GM12878 (cell line): ENCODE data around the gene DYSF. TPM values are rescaled to one million over a fixed set of nuclear protein-coding genes. Genes with fewer than 3 reads are reported as not detected.

Experiments used
- ATAC-seq: fragments of 200-7000 bp; cut with Tn5 transposase; 3 replicates; pipeline ENCODE4 v1.9.1; 2020; ENCODE audit warnings: mild to moderate bottlenecking, moderate library complexity
- BruUV-seq: library from RNA; stranded (reverse); fragments of 400-500 nt; replicated peaks from 2 replicates; lab custom pipeline; 2021; lab: Mats Ljungman, UMichigan
- CTCF ChIA-PET: fragments of 300-600 bp; sonication (Branson Sonifier 250); formaldehyde crosslinking; extraction: SDS; loops from one replicate; lab custom pipeline; 2021; ENCODE audit warnings: inconsistent platforms; lab: Yijun Ruan, JAX
- POLR2A ChIA-PET: fragments of 350-600 bp; formaldehyde crosslinking; extraction: SDS; loops from one replicate; lab custom pipeline; 2021; ENCODE audit warnings: inconsistent platforms; lab: Charles Lee
- RAD21 ChIA-PET: fragments of 300-600 bp; sonication (Branson Sonifier 250); formaldehyde crosslinking; loops from one replicate; lab custom pipeline; 2023; ENCODE audit warnings: antibody characterized with exemption; ENCODE audit not compliant: unreplicated experiment; lab: Charles Lee
- SMC1A ChIA-PET: fragments of 300-600 bp; sonication (Branson Sonifier 250); formaldehyde crosslinking; loops from one replicate; lab custom pipeline; 2023; ENCODE audit not compliant: unreplicated experiment, uncharacterized antibody; lab: Charles Lee
- DNase-seq: peaks from one replicate; pipeline ENCODE4 v3.0.0-alpha.2; 2011; ENCODE audit warnings: low read depth, low spot score
- FAIRE-seq: peaks from 3 replicates; lab custom pipeline; 2011; peaks lifted over from hg19 to GRCh38; lab: Jason Lieb, UNC
- H2AFZ ChIP-seq: 2 replicates; pipeline ENCODE4 v1.6.0; 2011; ENCODE audit warnings: low read depth, low read length, control low read depth; ENCODE audit not compliant: control insufficient read depth
- H3K27ac ChIP-seq: 2 replicates; pipeline ENCODE4 v1.5.1; 2011; ENCODE audit warnings: control low read depth; ENCODE audit not compliant: control insufficient read depth, insufficient read depth
- H3K27me3 ChIP-seq, 2 experiments: replicated peaks in 1 of 2; 2 replicates each; pipeline versions ENCODE4 v1.6.0 to v1.6.1; 2011; ENCODE audit warnings: low read length in 1 of 2; ENCODE audit not compliant: control insufficient read depth in 2 of 2, insufficient read depth in 2 of 2
- H3K36me3 ChIP-seq, 2 experiments: 2 replicates each; pipeline ENCODE4 v1.5.1; 2011; ENCODE audit warnings: low read length in 1 of 2; ENCODE audit not compliant: control insufficient read depth in 2 of 2, insufficient read depth in 2 of 2
- H3K4me1 ChIP-seq: 2 replicates; pipeline ENCODE4 v1.6.1; 2011; ENCODE audit warnings: mild to moderate bottlenecking, low read length, moderate library complexity, mixed read lengths; ENCODE audit not compliant: control insufficient read depth, insufficient read depth
- H3K4me2 ChIP-seq: 2 replicates; pipeline ENCODE4 v1.6.0; 2011; ENCODE audit warnings: control low read depth; ENCODE audit not compliant: control insufficient read depth, insufficient read depth
- H3K4me3 ChIP-seq: fragments of 200-600 bp; sonication (generic); 2 replicates; pipeline ENCODE4 v1.5.1; 2016
- H3K79me2 ChIP-seq: 2 replicates; pipeline ENCODE4 v1.6.0; 2011; ENCODE audit warnings: low read length; ENCODE audit not compliant: control insufficient read depth, insufficient read depth
- H3K9ac ChIP-seq: 2 replicates; pipeline ENCODE4 v1.8.0; 2011; ENCODE audit warnings: low read length, control low read depth, mixed read lengths; ENCODE audit not compliant: control insufficient read depth, insufficient read depth
- H3K9me3 ChIP-seq: replicated peaks from 3 replicates; pipeline ENCODE4 v1.5.1; 2011; ENCODE audit warnings: mild to moderate bottlenecking, low read length; ENCODE audit not compliant: control insufficient read depth, insufficient read depth
- H4K20me1 ChIP-seq: 2 replicates; pipeline ENCODE4 v1.6.0; 2011; ENCODE audit not compliant: control insufficient read depth, insufficient read depth
- BMI1 ChIP-seq: fragments of 450-650 bp; IDR thresholded peaks from 2 replicates; pipeline ENCODE4 v1.6.1; 2016; ENCODE audit warnings: mild to moderate bottlenecking, moderate library complexity, borderline replicate concordance
- CHD2 ChIP-seq: IDR thresholded peaks from 2 replicates; pipeline ENCODE4 v1.6.1; 2011; ENCODE audit warnings: low read depth, low read length, improper control_type of control experiment, borderline replicate concordance
- E2F8 ChIP-seq: fragments of 450-650 bp; IDR thresholded peaks from 2 replicates; pipeline ENCODE4 v1.6.1; 2018; ENCODE audit warnings: mild to moderate bottlenecking, low read depth, moderate library complexity; ENCODE audit not compliant: partially characterized antibody
- FOXM1 ChIP-seq: IDR thresholded peaks from 2 replicates; pipeline ENCODE4 v1.6.1; 2012; ENCODE audit warnings: low read depth, mild to moderate bottlenecking, inconsistent platforms, low read length, moderate library complexity
- HDGF ChIP-seq: fragments of 450-650 bp; IDR thresholded peaks from 2 replicates; pipeline ENCODE4 v1.6.1; 2016; ENCODE audit warnings: antibody characterized with exemption
- HSF1 ChIP-seq: fragments of 150-350 bp; IDR thresholded peaks from 2 replicates; pipeline ENCODE4 v1.6.1; 2014; ENCODE audit warnings: mild to moderate bottlenecking, low read depth, low read length
- IRF3 ChIP-seq: fragments of 450-650 bp; IDR thresholded peaks from 2 replicates; pipeline ENCODE4 v1.6.1; 2014; ENCODE audit warnings: mild to moderate bottlenecking
- KLF5 ChIP-seq: fragments of 450-650 bp; IDR thresholded peaks from 2 replicates; pipeline ENCODE4 v1.6.1; 2014; ENCODE audit warnings: mild to moderate bottlenecking; ENCODE audit not compliant: partially characterized antibody
- MTA3 ChIP-seq: IDR thresholded peaks from 2 replicates; pipeline ENCODE4 v1.6.1; 2012; ENCODE audit warnings: low read length, inconsistent platforms, borderline replicate concordance
- PAX5 ChIP-seq: IDR thresholded peaks from 2 replicates; pipeline ENCODE4 v1.6.1; 2011; ENCODE audit warnings: low read depth, low read length, borderline replicate concordance
- PML ChIP-seq: IDR thresholded peaks from 2 replicates; pipeline ENCODE4 v1.6.1; 2012; ENCODE audit warnings: low read length, inconsistent platforms
- POLR2AphosphoS5 ChIP-seq: IDR thresholded peaks from 2 replicates; pipeline ENCODE4 v1.6.1; 2011; ENCODE audit warnings: mild to moderate bottlenecking, low read length, inconsistent platforms
- SKIL ChIP-seq: fragments of 450-650 bp; IDR thresholded peaks from 2 replicates; pipeline ENCODE4 v1.6.1; 2017; ENCODE audit warnings: mild to moderate bottlenecking, low read depth, inconsistent platforms; ENCODE audit not compliant: poor library complexity, severe bottlenecking
- SRF ChIP-seq, 2 experiments: IDR thresholded peaks; 2 replicates each; pipeline ENCODE4 v1.6.1; 2011; ENCODE audit warnings: low read depth in 2 of 2, low read length in 2 of 2, mild to moderate bottlenecking in 1 of 2, moderate library complexity in 1 of 2
- STAT1 ChIP-seq: fragments of 450-650 bp; conservative IDR thresholded peaks from 2 replicates; pipeline ENCODE4 v1.6.1; 2014; ENCODE audit warnings: antibody characterized with exemption, mild to moderate bottlenecking
- ZZZ3 ChIP-seq: IDR thresholded peaks from 2 replicates; pipeline ENCODE4 v1.6.1; 2011; ENCODE audit warnings: low read depth; ENCODE audit not compliant: control insufficient read depth, insufficient read length
- WGBS: methylation state at CpG from one replicate; pipeline ENCODE4 v1.1.6; 2016; ENCODE audit warnings: low lambda C conversion rate; ENCODE audit not compliant: insufficient replicate concordance, insufficient coverage; ENCODE audit errors: missing lambda C conversion rate; 5-methylcytosine and 5-hydroxymethylcytosine counted together
- in situ Hi-C: fragments of 300-500 bp; cut with MboI; formaldehyde crosslinking; loops from 9 replicates; pipeline ENCODE4 v1.14.3; 2018; ENCODE audit warnings: mixed read lengths
- intact Hi-C: fragments of 100-400 bp; cut with micrococcal nuclease; formaldehyde crosslinking; loops from one replicate; pipeline ENCODE4 v1.14.2; 2022; ENCODE audit not compliant: unreplicated experiment
- polyA plus RNA-seq, 11 experiments: library from polyadenylated mRNA; depleted of rRNA in 4 of 11; unstranded in 6 of 11; stranded (reverse) in 5 of 11; fragments of >200 nt; fragmentation: Nextera tagmentation in 4 of 11; fragmentation: Illumina TruSeq in 1 of 11; extraction: Ambion mirVana in 4 of 11; extraction: Trizol in 1 of 11; gene quantifications; 1 replicate in 1 of 11; 2 replicates in 10 of 11; pipeline versions ENCODE4 v1.2.1 to v1.2.3, GENCODE V29; 2011 to 2016; ENCODE audit warnings: inconsistent platforms in 2 of 11, missing spikeins in 2 of 11, low read depth in 1 of 11
- total RNA-seq, 4 experiments: library from RNA; depleted of rRNA in 3 of 4; stranded (reverse); fragments of >200 nt in 3 of 4; fragmentation: Illumina TruSeq in 1 of 4; extraction: Trizol in 1 of 4; gene quantifications; 2 replicates each; pipeline versions ENCODE4 v1.2.1 to v1.2.3, GENCODE V29; 2013 to 2021

The DYSF gene
- total and polyA plus RNA-seq, 10 of the 15 experiments (the other 5 are each of a cell fraction or from before 2014, with no cell fraction given), result under 0.01 to 0.15 (median 0.03) TPM; not detected in 7

GRCh38 chr2:71564361-71564760, 111.0 kb downstream of the DYSF start (continued):
- TF ChIP-seq MTA3 (no peak), CHD2 (no peak), STAT1 (no peak), SRF (IDR thresholded peaks at IDR 0.05; ENCODE audit: low read depth in 2 of 2, low read length in 2 of 2) (no peak), PML (no peak), KLF5 (no peak), PAX5 (no peak), FOXM1 (no peak), BMI1 (no peak), SKIL (no peak), IRF3 (no peak)

- ChIA-PET SMC1A (no interaction called here), RAD21 (no interaction called here), CTCF (no interaction called here), POLR2A (no interaction called here)
- DNase-seq (no peak), ATAC-seq (no peak), FAIRE-seq (no peak)
- H3K79me2 ChIP-seq, result no peaks in the 10 kb centered on the region
- BruUV-seq, result no TSS peak
- H3K36me3 ChIP-seq, result no peaks in the 10 kb centered on the region
- no peak overlapping the region for H3K9ac ChIP-seq
- no peak overlapping the region for H3K27ac ChIP-seq
- H3K4me1 ChIP-seq, result no peaks in the 10 kb centered on the region
- H3K4me3 ChIP-seq, result no peak overlapping the region
- no peak overlapping the region for H3K4me2 ChIP-seq
- 75% methylated on average over 7 of the region's 7 CpGs for WGBS
- H3K9me3 ChIP-seq, result no peaks in the 10 kb centered on the region
- H3K27me3 ChIP-seq, result no peaks in the 10 kb centered on the region; a peak in 1 of 4 replicates
- intact Hi-C loops (no loop called here), in situ Hi-C loops (no loop called here)
- H2AFZ ChIP-seq, result no peak overlapping the region
- no peaks in the 10 kb centered on the region for H4K20me1 ChIP-seq
- TF ChIP-seq HDGF (no peak), E2F8 (no peak), HSF1 (no peak), ZZZ3 (no peak), POLR2AphosphoS5 (no peak)
Observed at GRCh38 chr2:71564790-71565189, 111.4 kb downstream of the DYSF start.
